ENCODE results near the gene SLC2A13. TPM values are rescaled to one million over a fixed set of nuclear protein-coding genes. Genes with fewer than 3 reads are reported as not detected.

Gene SLC2A13
- total RNA-seq, 1 donor from 2014 or later: 15.8 TPM

DNA sequence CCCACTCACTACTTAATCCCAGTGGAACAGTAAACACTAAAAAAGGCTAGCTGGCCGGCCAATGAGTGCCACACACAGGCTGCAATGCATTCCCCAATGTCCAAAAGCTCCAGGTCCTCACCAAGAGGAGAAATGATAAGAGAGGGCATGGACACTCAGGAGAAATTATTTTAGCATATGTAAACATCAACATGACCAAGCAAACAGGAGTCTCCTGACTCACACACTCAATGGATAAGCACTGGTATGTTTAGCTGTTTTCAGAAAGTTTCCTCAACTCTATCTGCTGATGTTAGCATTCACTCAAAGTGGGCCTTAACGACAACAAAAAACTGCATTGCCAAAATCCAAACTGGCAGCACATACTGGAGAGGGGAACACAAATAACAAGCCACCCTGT is 105.0 kb downstream of the SLC2A13 start:
- no peak overlapping the region for H3K27ac Mint-ChIP-seq (ENCODE audit: unreplicated experiment)
- TF ChIP-seq, protein P1, sequence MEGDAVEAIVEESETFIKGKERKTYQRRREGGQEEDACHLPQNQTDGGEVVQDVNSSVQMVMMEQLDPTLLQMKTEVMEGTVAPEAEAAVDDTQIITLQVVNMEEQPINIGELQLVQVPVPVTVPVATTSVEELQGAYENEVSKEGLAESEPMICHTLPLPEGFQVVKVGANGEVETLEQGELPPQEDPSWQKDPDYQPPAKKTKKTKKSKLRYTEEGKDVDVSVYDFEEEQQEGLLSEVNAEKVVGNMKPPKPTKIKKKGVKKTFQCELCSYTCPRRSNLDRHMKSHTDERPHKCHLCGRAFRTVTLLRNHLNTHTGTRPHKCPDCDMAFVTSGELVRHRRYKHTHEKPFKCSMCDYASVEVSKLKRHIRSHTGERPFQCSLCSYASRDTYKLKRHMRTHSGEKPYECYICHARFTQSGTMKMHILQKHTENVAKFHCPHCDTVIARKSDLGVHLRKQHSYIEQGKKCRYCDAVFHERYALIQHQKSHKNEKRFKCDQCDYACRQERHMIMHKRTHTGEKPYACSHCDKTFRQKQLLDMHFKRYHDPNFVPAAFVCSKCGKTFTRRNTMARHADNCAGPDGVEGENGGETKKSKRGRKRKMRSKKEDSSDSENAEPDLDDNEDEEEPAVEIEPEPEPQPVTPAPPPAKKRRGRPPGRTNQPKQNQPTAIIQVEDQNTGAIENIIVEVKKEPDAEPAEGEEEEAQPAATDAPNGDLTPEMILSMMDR (IDR thresholded peaks at IDR 0.05; ENCODE audit: unreplicated experiment): no peak

DNA sequence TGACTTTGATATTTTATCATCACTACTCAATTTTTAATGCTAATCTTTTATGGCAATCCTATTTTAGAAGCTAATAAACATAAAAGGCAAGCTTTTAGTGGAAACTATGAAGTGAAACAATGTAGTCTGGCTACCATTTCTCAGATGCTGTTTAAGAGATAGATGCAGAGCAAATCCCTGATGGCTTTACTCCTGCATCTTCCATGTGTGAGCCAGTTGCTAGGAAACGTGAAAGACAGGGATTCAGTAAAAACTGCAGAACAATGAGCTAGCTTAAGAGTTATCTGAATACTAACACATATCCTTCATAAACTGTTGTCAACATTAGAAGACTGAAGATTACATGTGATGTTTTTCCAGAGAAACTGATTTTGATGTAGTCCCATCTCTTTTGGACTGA is 112.6 kb downstream of the SLC2A13 start:
- Mint-ChIP-seq H3K4me1 (ENCODE audit: unreplicated experiment) (no peaks in the 10 kb centered on the region), H3K27me3 (ENCODE audit: unreplicated experiment) (peaks cover 1% of the 10 kb centered on the region), H3K36me3 (ENCODE audit: low read depth, unreplicated experiment) (peaks cover 12% of the 10 kb centered on the region), H3K4me3 (ENCODE audit: unreplicated experiment) (no peak overlapping the region), H3K9me3 (ENCODE audit: unreplicated experiment) (no peaks in the 10 kb centered on the region), H3K27ac (ENCODE audit: unreplicated experiment) (no peak overlapping the region)
- DNase-seq (ENCODE audit: low spot score): no peak
- TF ChIP-seq, protein P1 (IDR thresholded peaks at IDR 0.05; ENCODE audit: unreplicated experiment): no peak

More for the DNA sequence above, 105.0 kb downstream of the SLC2A13 start:
- Mint-ChIP-seq H3K27me3 (ENCODE audit: unreplicated experiment) (peaks cover 2% of the 10 kb centered on the region), H3K4me1 (ENCODE audit: unreplicated experiment) (no peaks in the 10 kb centered on the region), H3K4me3 (ENCODE audit: unreplicated experiment) (no peak overlapping the region), H3K36me3 (ENCODE audit: low read depth, unreplicated experiment) (peaks cover 43% of the 10 kb centered on the region), H3K9me3 (ENCODE audit: unreplicated experiment) (peaks cover 16% of the 10 kb centered on the region)
- DNase-seq (ENCODE audit: low spot score): no peak

DNA sequence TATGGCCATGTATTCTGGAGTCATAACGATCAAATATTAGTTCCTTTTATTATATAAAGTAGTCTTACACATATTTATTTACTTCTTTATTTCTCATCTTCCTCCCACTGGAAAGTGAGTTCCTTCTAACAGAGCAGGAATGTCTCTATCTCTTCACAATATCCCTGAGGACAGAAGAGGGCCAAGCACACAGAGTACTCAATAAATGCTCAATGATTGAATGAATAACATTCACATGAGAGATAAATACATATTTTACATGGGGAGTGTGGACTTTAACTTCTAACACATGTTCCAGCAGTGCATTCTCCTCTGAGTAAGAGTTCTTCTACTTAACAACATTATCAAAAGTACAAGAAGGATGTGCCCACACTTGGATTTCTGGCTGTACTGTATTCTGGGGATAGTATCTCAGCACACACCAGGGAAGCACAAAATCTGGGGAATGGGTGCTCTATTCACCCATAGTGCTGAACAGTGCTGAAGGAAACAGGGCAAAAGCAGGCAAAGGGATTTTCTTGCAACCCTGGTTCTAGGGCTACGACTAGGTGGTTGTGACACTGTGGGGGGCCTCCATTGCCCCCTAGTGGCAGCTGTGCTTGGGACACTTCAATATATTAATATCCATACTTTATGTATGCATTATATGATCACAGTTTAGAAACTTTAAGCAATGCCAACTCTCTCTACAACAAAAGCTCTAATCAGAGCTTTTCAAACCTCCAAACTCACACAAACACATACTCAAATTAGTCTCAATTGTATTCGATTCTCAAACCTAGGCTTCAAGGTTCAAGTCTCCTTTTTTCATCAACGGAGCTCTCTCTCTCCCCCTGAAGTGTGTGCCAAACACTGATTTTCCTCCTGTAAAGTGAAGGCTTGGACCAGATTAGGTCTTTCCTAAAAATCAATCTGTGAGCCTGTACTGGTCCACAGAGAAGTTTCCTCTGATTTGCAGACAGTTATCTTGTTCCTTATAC is 115.5 kb downstream of the SLC2A13 start:
- Mint-ChIP-seq H3K4me3 (ENCODE audit: unreplicated experiment) (no peak overlapping the region), H3K27ac (ENCODE audit: unreplicated experiment) (no peak overlapping the region), H3K36me3 (ENCODE audit: low read depth, unreplicated experiment) (no peaks in the 10 kb centered on the region), H3K27me3 (ENCODE audit: unreplicated experiment) (no peaks in the 10 kb centered on the region), H3K9me3 (ENCODE audit: unreplicated experiment) (no peaks in the 10 kb centered on the region), H3K4me1 (ENCODE audit: unreplicated experiment) (no peaks in the 10 kb centered on the region)
- peak; percentile 58 for DNase-seq (ENCODE audit: low spot score)
- TF ChIP-seq, protein P1 (IDR thresholded peaks at IDR 0.05; ENCODE audit: unreplicated experiment): peak; percentile 88

DNA sequence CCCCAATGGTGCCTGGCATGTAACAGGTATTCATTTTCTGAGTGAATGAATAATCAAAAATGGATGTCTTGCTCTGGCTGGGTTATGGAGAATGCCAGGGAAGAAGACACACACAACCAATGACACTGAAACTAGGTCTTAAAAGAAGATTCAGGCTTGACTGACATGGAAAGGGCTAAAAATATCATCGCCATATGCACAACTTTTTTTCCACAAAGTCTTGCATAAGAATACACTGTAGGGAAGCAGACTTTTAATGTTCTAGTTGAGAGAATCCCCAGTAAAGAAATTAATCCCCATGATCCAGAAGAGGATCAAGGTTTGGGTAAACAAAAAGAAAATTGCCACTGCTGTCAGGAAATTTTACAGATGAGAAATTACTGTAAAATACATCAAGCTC is 116.4 kb downstream of the SLC2A13 start:
- no peaks in the 10 kb centered on the region for H3K9me3 Mint-ChIP-seq (ENCODE audit: unreplicated experiment)
- DNase-seq (ENCODE audit: low spot score): no peak
- no peak overlapping the region for H3K4me3 Mint-ChIP-seq (ENCODE audit: unreplicated experiment)
- TF ChIP-seq, protein P1 (IDR thresholded peaks at IDR 0.05; ENCODE audit: unreplicated experiment): no peak
- H3K27me3 Mint-ChIP-seq (ENCODE audit: unreplicated experiment): no peaks in the 10 kb centered on the region
- H3K27ac Mint-ChIP-seq (ENCODE audit: unreplicated experiment): no peak overlapping the region
- no peaks in the 10 kb centered on the region for H3K36me3 Mint-ChIP-seq (ENCODE audit: low read depth, unreplicated experiment)
- no peaks in the 10 kb centered on the region for H3K4me1 Mint-ChIP-seq (ENCODE audit: unreplicated experiment)

DNA sequence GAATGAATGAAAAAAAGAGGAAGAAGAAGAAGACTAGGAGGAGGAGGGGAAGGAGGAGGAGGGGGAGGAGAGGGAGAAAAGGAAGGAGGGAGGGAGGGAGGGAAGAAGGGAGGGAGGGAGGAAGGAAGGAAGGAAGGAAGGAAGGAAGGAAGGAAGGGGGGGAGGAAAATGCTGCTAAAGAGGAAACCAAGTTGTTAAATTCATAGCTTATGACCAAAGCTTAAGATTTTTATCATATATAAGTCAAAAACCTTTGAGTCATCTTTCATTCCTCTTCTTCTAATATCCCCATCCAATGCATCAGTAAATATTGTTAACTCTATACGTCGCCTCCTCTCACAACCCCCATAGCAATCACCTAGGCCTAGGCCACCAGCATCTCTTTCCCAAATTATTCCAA is 117.3 kb downstream of the SLC2A13 start:
- H3K27me3 Mint-ChIP-seq (ENCODE audit: unreplicated experiment): no peaks in the 10 kb centered on the region
- no peaks in the 10 kb centered on the region for H3K9me3 Mint-ChIP-seq (ENCODE audit: unreplicated experiment)
- H3K27ac Mint-ChIP-seq (ENCODE audit: unreplicated experiment): no peak overlapping the region
- H3K4me3 Mint-ChIP-seq (ENCODE audit: unreplicated experiment): no peak overlapping the region
- DNase-seq (ENCODE audit: low spot score): no peak
- TF ChIP-seq, protein P1 (IDR thresholded peaks at IDR 0.05; ENCODE audit: unreplicated experiment): no peak
- H3K4me1 Mint-ChIP-seq (ENCODE audit: unreplicated experiment): no peaks in the 10 kb centered on the region
- no peaks in the 10 kb centered on the region for H3K36me3 Mint-ChIP-seq (ENCODE audit: low read depth, unreplicated experiment)

All from endothelial cell (in vitro differentiated cells).